ENCODE data around the gene TIMP3. TPM values are rescaled to one million over a fixed set of nuclear protein-coding genes. Genes with fewer than 3 reads are reported as not detected.

TIMP3 gene
- total and polyA plus RNA-seq, 2 of the 4 experiments (the other 2 are of a cell fraction) = 98.8 to 179 TPM

- no peaks in the 10 kb centered on the region for H3K36me3 ChIP-seq (ENCODE audit: control insufficient read depth, insufficient read depth, low read length)
- no peak overlapping the region for H3K4me3 ChIP-seq (ENCODE audit: insufficient read depth, low read depth, low read length)
- TF ChIP-seq RCOR1 (IDR thresholded peaks at IDR 0.05; ENCODE audit: insufficient replicate concordance, low read length) = no peak
- no peak for TF ChIP-seq SMC3 (IDR thresholded peaks at IDR 0.05; ENCODE audit: low read depth, low read length)
- no peak for TF ChIP-seq USF2 (IDR thresholded peaks at IDR 0.05; ENCODE audit: low read depth, low read length)
- TF ChIP-seq CTCF (conservative IDR thresholded peaks at IDR 0.05; ENCODE audit: low read depth, low read length) = no peak
- TF ChIP-seq FOS (IDR thresholded peaks at IDR 0.05; ENCODE audit: low read depth, low read length) = no peak
- no peak for TF ChIP-seq MXI1 (IDR thresholded peaks at IDR 0.05; ENCODE audit: borderline replicate concordance, low read depth, low read length)
- TF ChIP-seq CHD1 (IDR thresholded peaks at IDR 0.05; ENCODE audit: low read depth, low read length) = no peak
- TF ChIP-seq CEBPB (IDR thresholded peaks at IDR 0.05; ENCODE audit: low read depth, low read length) = no peak
- TF ChIP-seq ELK1 (IDR thresholded peaks at IDR 0.05; ENCODE audit: borderline replicate concordance, low read depth, low read length) = no peak
- no peak for TF ChIP-seq MAFK (IDR thresholded peaks at IDR 0.05; ENCODE audit: low read depth, low read length)
- no peaks in the 10 kb centered on the region for H3K9me3 ChIP-seq (ENCODE audit: control insufficient read depth, insufficient read depth, low read length)
- no peak overlapping the region for H3K4ac ChIP-seq (ENCODE audit: low read depth, low read length)
- no peak overlapping the region for H4K5ac ChIP-seq (ENCODE audit: low read depth, low read length)
- BruUV-seq (replicated peaks) = no TSS peak
- no peak overlapping the region for H2BK5ac ChIP-seq (ENCODE audit: low read depth, low read length, poor library complexity, severe bottlenecking)
- H3K9ac ChIP-seq (ENCODE audit: low read depth, low read length) = no peak overlapping the region
- H3K4me1 ChIP-seq (ENCODE audit: control insufficient read depth, insufficient read depth, low read length) = peaks cover 4% of the 10 kb centered on the region; the same call in 1 of the 2 replicates
- H3K23ac ChIP-seq (ENCODE audit: low read depth, low read length) = no peak overlapping the region
- H4K8ac ChIP-seq (ENCODE audit: low read depth in 2 of 2, low read length in 2 of 2) = no peak overlapping the region
- no CpG with 5 or more reads among the region's 3 CpGs for WGBS, 2 experiments (ENCODE audit: extremely low coverage in 2 of 2, insufficient read length in 1 of 2)
- no peak overlapping the region for H2AK5ac ChIP-seq (ENCODE audit: low read depth, low read length)
- H3K27me3 ChIP-seq (ENCODE audit: control insufficient read depth, insufficient read depth, low read length) = peaks cover 15% of the 10 kb centered on the region
- DNase-seq (no peak), ATAC-seq (ENCODE audit: low read depth) (no peak)
- no peak overlapping the region for H3K56ac ChIP-seq (ENCODE audit: extremely low read depth, insufficient read depth, low read length)
- no peak overlapping the region for H2AFZ ChIP-seq (replicated peaks; ENCODE audit: low read length, poor library complexity)
- dilution Hi-C loops (cut with HindIII; ENCODE audit: low sequenced_read_pairs, unreplicated experiment) (no loop called here), in situ Hi-C loops (cut with MboI; ENCODE audit: low sequenced_read_pairs) (no loop called here), intact Hi-C loops (cut with micrococcal nuclease) (no loop called here)
- ChIA-PET CTCF (no interaction called here), POLR2A (ENCODE audit: unreplicated experiment) (no interaction called here)
- H3K14ac ChIP-seq (replicated peaks; ENCODE audit: low read depth, low read length) = no peak overlapping the region
- no peak overlapping the region for H2BK120ac ChIP-seq (ENCODE audit: low read depth, low read length)
- no peak overlapping the region for H2AK9ac ChIP-seq (replicated peaks; ENCODE audit: low read depth, low read length, poor library complexity)
- no peak overlapping the region for H2BK15ac ChIP-seq (ENCODE audit: low read depth, low read length)
- H3K27ac ChIP-seq (ENCODE audit: insufficient read depth, low read length) = no peak overlapping the region
- H3K4me2 ChIP-seq (ENCODE audit: low read depth, low read length) = no peak overlapping the region
- H2BK20ac ChIP-seq (ENCODE audit: low read depth, low read length) = no peak overlapping the region
- no peaks in the 10 kb centered on the region for H3K9me1 ChIP-seq (ENCODE audit: insufficient read depth, low read length)
- H3K18ac ChIP-seq (ENCODE audit: low read depth, low read length) = no peak overlapping the region
- H3K79me1 ChIP-seq (ENCODE audit: low read depth in 1 of 2, low read length in 2 of 2) = no peaks in the 10 kb centered on the region
- H4K91ac ChIP-seq (ENCODE audit: insufficient read depth, low read depth, low read length) = no peak overlapping the region
- H4K20me1 ChIP-seq (ENCODE audit: insufficient read depth, low read length) = no peaks in the 10 kb centered on the region
These were observed 103.9 kb downstream of the TIMP3 start for GRCh38 chr22:32905400-32905799.

Data from IMR-90 (cell line).